D721Med (cell line): ENCODE data around the gene JCHAIN.

ENCODE experiments used
- DNase-seq: peaks from one replicate; pipeline ENCODE4 v3.0.0; 2011; ENCODE audit warnings: low spot score; ENCODE audit not compliant: insufficient read length
- FAIRE-seq: peaks from 2 replicates; lab custom pipeline; 2011; peaks lifted over from hg19 to GRCh38; lab: Jason Lieb, UNC
- TF ChIP-seq, protein P1 (sequence below): IDR thresholded peaks from 2 replicates; pipeline ENCODE4 v1.5.1; 2012; ENCODE audit warnings: mild to moderate bottlenecking, control low read depth; ENCODE audit not compliant: insufficient read depth; ENCODE audit errors: missing control alignments

The JCHAIN gene

DNA sequence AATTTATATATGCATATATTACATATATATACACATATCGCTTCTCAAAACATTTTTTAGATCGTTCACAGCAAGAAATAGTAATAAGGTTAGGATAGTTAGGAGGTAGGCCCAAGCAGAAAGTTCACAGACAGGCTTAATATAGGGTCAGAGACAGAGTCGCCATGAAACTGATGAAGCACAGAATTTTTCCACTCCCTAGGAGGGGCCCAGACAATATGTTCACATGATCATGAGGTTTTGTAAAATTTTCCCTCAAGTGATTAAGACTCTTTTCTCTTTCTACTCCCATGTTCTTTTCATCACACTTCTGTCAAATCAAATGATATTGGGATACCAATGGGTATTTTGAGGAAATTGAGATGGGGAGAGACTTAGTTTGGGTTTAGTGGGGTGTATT is 43.0 kb downstream of the JCHAIN start:
- no peak for FAIRE-seq
- no peak for DNase-seq
- TF ChIP-seq, protein P1, sequence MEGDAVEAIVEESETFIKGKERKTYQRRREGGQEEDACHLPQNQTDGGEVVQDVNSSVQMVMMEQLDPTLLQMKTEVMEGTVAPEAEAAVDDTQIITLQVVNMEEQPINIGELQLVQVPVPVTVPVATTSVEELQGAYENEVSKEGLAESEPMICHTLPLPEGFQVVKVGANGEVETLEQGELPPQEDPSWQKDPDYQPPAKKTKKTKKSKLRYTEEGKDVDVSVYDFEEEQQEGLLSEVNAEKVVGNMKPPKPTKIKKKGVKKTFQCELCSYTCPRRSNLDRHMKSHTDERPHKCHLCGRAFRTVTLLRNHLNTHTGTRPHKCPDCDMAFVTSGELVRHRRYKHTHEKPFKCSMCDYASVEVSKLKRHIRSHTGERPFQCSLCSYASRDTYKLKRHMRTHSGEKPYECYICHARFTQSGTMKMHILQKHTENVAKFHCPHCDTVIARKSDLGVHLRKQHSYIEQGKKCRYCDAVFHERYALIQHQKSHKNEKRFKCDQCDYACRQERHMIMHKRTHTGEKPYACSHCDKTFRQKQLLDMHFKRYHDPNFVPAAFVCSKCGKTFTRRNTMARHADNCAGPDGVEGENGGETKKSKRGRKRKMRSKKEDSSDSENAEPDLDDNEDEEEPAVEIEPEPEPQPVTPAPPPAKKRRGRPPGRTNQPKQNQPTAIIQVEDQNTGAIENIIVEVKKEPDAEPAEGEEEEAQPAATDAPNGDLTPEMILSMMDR: no peak

DNA sequence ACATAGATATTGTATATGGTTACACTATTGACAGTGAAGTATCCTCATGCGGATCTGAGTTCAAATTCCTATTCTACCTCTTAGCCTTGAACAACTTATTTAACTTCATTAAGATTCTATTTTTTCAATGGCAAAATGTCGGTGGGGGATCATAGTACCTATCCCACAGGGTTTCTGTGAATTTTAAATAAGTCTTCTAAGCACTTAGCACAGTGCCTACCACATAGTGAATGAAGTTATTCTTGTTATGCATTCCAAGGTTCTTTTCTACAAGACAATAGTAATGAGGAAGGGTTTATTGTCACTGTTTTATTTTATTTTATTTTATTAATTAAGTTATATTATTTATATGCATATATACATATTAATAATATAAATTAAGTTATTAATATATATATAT is 46.5 kb downstream of the JCHAIN start:
- FAIRE-seq: no peak

DNA sequence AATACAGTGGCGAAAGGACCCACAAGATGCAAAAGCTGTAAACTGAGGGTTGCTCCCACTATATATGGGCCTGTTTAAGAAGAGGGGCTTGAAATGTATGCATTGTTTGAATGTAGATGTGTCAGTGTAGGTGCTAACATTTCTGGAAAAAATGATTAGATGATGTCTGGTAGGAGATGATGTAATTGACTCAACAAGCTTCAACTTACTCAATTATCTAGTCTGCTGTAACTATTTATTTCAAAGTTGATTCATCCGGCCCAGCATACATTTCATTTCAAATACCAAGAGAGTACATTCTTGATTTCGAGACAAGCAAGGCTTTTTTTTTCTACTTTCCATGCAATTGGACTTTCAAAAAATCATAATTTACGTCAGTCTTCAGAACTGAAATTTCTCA is 47.0 kb downstream of the JCHAIN start:
- TF ChIP-seq, protein P1: no peak
- no peak for FAIRE-seq
- no peak for DNase-seq

More for the DNA sequence above, 46.5 kb downstream of the JCHAIN start:
- TF ChIP-seq, protein P1: no peak
- no peak for DNase-seq

DNA sequence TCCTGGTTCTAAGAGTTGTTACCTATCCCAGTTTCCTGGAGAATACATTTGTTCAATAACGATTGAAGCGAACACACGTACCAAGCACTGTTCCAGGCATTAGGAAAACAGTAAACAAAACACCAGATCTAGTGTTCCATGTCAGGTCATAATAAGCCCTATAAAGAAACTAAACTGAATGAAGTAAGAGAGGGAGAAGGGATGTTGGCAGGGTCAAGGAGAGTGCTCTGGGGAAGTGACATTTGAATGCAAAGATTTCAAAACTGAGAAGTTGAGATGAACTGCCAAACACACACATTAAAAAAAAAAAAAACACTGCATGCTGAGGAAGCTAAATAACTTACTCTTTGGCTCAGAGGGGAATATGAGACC is 52.1 kb downstream of the JCHAIN start:
- TF ChIP-seq, protein P1: no peak
- FAIRE-seq (no peak), DNase-seq (no peak)

DNA sequence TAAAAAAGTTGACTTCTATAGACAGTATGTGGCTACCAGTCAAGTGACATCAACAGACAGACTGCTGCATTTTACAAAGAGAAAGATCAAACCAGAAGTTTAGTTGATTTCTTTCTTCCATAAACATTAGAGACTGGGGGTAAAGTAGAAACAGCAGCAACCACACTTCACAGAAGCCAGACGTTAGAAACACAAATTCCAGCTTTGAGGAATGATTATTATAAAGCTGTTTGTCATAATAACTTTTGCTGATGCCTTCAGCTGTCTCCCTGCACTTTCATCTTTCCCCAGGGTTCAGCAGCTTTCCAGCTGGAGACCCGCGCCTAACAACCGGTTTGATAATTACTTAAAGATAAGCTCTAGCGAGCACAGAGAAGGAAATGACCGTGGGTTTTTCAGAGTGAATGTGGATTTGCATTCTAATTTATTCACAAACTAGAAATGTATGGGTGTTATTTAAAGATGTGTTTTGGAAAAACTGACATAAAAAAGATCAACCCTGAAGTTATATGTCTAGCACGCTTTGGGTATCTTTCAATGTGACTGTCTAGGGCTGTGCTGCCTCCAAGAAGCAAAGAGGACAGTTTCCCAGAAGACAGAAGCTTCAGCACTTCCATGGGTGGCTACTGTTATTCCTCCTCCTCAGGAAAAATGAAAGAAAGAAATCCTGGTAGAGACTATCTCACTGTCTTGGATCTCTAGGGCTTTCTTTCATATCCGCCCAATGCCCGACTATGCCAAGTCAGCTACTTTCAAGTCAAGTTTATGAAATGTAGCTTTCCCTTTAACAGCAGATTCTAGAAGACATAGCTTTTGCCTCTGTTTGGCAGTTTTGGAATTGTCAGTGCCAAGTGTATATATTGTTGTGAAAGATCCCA is 52.8 kb downstream of the JCHAIN start:
- FAIRE-seq (no peak), DNase-seq (no peak)
- TF ChIP-seq, protein P1: no peak

DNA sequence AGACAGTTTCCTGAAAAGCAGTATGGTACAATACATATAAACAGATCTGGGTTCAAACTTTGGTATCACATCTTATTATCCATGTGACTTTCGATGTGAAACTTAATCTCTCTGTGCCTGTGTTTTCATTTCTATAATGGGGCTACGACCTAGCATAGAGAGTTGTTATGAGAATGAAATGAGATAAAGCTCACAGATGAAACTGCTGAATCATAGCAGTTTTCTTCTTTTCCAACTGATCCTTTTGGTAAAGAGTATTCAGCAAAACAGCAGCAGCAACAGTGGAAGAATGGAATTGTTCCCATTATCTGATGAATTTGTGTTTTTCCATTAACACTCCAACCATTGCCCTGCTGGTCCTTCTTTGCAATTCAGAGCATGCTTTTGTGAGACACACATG is 58.0 kb downstream of the JCHAIN start:
- TF ChIP-seq, protein P1: no peak
- no peak for FAIRE-seq
- no peak for DNase-seq

DNA sequence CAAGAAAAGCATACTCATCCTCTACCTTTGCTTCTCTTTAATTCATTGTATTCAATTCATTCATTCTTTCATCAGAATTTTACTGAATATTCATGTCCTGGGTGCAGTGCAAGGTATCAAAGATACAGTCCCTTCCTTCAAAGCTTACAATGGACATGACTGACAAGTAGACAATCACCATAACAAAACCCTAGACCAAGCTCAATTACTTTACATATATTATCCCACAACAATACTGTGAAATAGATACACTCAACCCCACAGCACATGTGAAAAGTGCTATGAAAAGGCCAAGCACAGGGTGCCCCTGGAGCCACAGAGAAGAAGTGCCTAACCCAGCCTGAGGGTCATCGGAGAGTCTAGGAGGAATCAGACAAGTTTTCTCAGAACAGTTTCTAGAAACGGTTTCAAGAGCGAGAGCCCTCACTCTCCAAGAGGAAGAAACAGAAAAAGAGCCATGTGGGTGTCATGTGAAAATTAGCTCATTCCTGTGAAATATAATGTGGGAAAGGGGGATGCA is 58.9 kb downstream of the JCHAIN start:
- no peak for DNase-seq
- TF ChIP-seq, protein P1: no peak
- no peak for FAIRE-seq
